Measurements from ENCODE around the gene TSR1.
"Not testable (repeated sequence)": the region's sequence is repeated elsewhere in the genome, so short reads cannot be mapped to it uniquely, and the experiment has no call there.

TSR1 gene

DNA sequence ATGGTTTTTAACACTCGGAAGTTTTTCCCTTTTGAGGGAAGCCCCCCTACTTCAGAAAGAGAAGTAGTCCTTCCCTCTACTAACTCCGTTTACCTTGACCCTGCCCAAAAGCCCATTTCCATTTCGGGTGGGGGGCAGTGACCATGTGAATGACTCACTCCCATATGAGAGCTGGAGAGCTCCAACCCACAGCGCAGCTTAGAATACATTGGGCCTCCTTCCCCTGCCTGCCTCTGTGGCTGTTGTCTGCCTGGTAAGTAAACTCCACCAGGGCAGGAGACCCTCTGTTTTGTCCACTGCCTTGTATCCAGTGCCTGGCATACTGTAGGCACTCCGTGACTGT is 2.0 kb upstream of the TSR1 start:
- no peak for DNase-seq (ENCODE audit: low read depth in 1 of 2, low spot score in 1 of 2)

DNA sequence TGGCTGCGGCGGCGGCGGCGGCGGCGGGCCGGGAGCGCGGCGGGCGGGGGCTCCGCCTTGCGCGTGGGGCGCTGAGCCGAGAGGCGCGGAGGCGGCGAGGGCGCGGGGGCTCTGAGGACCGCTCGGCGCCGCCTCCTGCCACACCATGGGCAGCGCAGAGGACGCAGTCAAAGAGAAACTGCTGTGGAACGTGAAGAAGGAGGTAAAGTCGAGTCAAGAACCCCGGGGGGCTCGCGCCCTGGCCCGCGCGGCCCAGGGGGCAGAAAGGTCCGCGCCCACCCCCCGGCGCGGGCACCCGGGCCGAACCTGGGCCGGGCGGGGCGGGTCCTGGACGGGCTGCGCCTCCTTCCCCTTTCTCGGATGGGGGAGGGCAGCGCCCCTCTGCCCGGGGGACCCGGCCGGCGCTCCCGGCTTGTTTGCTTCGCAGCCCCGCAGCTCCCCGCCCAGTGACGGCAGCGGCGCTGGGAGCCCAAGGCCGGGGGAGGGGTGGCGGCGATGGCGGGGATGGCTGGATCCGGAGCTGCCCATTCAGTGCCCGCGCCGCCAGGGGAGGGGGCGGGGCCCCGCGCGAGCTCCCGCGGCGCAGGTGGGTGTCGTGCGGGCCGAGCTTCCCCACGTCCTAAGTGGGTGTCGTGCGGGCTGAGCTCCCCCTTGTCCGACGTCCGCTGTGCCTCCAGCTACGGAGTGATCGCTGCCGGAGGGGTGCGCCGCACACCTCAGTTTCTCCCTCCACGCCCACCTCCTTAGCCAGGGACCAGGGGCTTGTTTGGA is 1.5 kb upstream of the TSR1 start:
- DNase-seq (ENCODE audit: low read depth in 1 of 2, low spot score in 1 of 2) = peak in 1 of 2 donors; percentile 44

DNA sequence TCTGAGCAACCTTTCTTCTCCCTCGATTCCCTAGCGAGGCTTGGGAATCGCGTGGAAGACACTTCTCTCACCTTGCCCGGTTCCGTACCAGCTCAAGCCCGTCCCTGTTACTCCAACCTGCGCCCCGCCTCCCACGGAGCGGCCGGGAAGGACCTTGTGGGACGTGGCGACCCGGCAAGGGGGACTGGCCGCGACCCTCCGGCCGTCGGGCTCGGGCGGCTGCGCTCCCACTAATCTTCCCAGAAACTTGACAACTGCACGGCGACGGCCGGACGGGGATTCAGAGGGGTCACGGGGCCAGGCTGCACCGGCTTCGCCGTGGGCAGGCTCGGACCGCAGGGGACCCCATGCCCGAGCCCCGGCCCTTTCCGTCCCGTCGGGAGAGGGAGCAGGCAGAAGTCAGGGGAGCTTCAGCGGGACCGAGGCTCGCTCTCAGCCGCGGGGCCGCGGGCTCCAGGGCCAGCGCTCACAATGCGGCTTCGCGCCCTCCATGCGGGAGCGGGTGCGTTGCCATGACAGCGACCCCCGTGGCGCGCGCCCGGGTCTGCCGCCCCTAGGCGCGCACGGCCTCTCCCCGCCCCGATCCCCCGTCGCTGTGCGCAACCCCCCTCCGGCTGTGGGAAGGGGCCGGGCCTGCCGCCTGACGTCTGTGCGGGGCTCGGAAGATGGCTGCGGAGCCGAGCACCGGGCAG is 741 bp upstream of the TSR1 start, which contains the start of gene SGSM2:
Gene SGSM2 (plus strand): TSS at position 650 of the 692 bp plus-strand sequence. CDS start 188 bp downstream, outside the sequence.
- peak; percentile 30 to 55 for DNase-seq (ENCODE audit: low read depth in 1 of 2, low spot score in 1 of 2)

DNA sequence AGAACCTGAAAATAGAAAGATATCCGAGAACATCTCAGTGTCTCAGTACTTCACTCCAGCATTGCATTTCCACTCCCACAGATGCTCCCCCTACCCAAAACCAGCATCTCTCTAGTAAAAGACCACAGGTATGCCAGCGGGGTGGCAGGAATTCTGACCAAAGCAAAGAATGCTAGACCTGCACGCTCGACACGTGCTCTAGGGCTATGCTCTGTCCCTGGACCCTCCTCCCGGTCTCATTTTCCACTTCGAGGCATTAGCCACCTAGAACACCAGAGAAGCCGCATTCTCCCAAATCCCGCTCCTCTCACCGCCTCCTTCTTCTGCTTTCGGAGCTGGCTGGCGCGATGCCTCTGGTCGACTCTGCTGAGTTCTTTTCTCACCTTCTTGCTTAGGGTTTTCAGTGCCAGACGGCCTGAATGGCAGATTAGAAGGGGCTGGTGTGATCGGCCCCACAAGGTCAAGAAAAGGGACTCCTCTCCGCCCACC is 487 bp downstream of the TSR1 start:
- DNase-seq (ENCODE audit: low read depth in 1 of 2, low spot score in 1 of 2) = no peak

DNA sequence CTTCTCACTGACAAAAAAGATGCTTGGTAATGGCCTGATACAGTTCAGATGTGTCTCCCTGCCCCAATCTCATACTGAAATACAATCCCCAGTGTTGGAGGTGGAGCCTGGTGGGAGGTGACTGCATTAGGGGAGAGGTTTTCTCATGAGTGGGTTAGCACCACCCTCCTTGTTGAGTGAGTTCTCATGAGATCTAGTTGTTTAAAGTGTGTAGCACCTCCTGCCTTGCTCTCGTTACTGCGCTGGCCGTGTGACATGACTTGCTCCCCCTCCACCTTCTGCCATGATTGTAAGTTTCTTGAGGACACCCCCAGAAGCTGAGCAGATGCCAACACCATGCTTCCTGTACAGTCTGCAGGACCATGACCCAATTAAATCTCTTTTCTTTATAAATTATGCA is 5.0 kb downstream of the TSR1 start:
- no peak for DNase-seq (ENCODE audit: low read depth in 1 of 2, low spot score in 1 of 2)

DNA sequence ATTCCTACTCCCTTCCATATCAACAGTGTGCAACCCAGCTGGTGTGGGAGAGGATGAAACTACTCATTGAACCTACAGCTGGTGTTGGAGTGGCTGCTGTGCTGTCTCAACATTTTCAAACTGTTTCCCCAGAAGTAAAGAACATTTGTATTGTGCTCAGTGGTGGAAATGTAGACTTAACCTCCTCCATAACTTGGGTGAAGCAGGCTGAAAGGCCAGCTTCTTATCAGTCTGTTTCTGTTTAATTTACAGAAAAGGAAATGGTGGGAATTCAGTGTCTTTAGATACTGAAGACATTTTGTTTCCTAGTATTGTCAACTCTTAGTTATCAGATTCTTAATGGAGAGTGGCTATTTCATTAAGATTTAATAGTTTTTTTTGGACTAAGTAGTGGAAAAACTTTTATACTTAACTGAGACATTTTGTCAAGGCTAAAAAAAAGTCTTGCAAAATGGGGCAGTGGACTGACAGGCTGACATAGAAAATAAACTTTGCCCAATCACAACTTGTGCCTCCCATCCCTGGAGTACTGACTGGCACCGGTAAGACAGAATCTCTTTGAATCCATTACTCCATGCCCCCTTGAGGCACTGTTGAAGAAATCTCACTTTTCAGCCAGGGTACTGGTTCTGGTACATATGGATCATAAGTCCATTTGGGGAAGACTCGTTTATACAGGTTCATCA is 12.5 kb downstream of the TSR1 start:
- no peak for DNase-seq (ENCODE audit: low read depth in 1 of 2, low spot score in 1 of 2)

DNA sequence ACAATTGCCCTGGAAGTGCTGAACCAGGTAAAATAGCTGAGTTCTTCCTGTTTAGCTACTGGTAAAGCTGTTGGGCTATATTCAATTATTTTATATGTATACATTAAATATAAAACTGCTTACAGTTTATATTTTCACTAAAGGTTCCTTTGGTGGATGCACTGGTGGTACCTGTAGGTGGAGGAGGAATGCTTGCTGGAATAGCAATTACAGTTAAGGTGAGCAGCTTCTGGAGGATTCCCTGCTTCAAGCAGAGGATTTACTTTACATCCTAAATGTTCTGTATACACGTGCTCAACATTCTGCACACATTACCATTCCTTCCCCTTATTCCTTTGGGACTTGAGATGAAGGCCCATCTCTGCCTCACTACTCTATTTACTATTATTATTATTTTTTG is 14.9 kb downstream of the TSR1 start:
- DNase-seq (ENCODE audit: low read depth in 1 of 2, low spot score in 1 of 2) = no peak

DNA sequence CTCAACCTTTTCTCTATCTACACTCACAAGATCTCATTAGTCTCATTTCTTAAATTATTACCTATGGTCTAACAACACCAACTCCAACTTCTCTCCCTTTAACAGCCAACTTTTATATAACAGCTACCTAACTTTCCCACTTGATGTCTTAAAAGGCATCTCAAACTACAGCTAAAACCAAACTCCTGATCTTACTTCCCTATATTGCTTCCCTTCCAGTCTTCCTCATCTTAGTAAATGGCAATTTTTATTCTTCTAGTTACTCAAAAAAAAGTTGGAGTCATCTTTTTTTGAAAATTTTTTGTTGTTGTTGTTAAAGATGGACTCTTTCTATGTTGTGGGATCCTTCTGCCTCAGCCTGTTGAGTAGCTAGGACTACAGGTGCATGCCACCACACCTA is 17.2 kb downstream of the TSR1 start:
- DNase-seq (ENCODE audit: low read depth in 1 of 2, low spot score in 1 of 2) = no peak

DNA sequence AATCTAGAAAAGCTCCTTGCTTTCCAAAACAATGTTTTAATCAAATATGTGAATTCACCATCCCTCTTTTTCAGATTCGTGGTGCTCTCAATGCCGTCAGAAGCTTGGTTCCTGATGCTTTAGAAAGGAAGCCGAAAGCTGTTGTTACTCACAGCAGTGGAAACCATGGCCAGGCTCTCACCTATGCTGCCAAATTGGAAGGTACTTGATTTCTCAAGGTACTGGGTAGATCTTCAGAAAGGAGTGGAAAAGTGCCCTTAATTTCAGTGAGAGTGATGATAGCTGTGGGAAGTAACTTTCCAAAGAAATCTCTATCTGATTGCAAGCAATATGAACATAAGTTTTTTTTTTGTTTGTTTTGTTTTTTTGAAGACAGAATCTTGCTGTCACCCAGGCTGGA is 18.5 kb downstream of the TSR1 start:
- no peak for DNase-seq (ENCODE audit: low read depth in 1 of 2, low spot score in 1 of 2)

DNA sequence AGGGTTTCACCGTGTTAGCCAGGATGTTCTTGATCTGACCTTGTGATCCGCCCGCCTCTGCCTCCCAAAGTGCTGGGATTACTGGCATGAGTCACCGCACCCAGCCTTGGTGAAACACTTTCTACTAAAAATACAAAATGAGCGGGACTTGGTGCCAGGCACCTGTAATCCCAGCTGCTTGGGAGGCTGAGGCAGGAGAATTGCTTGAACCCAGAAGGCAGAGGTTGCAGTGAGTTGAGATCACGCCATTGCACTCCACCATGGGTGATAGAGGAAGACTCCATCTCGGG is 19.4 kb downstream of the TSR1 start:
- not testable (repeated sequence) for DNase-seq (ENCODE audit: low read depth in 1 of 2, low spot score in 1 of 2)

DNA sequence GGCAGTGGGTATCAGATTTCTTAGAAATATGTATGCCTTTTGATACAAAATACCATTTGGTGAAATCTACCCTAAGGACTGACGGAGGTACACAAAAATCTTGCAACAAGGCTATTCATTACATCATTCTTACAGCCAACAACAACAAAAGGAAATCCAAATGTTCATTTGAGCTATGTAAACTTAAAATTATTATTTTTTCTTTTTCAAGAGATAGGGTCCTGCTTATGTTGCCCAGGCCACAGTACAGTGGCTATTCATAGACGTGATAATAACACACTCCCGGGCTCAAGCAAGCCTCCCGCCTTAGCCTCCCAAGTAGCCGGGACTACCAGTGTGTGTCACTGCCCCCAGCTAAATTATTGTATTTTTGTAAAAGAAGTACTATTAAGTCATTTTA is 23.5 kb downstream of the TSR1 start:
- no peak for DNase-seq (ENCODE audit: low read depth in 1 of 2, low spot score in 1 of 2)

DNA sequence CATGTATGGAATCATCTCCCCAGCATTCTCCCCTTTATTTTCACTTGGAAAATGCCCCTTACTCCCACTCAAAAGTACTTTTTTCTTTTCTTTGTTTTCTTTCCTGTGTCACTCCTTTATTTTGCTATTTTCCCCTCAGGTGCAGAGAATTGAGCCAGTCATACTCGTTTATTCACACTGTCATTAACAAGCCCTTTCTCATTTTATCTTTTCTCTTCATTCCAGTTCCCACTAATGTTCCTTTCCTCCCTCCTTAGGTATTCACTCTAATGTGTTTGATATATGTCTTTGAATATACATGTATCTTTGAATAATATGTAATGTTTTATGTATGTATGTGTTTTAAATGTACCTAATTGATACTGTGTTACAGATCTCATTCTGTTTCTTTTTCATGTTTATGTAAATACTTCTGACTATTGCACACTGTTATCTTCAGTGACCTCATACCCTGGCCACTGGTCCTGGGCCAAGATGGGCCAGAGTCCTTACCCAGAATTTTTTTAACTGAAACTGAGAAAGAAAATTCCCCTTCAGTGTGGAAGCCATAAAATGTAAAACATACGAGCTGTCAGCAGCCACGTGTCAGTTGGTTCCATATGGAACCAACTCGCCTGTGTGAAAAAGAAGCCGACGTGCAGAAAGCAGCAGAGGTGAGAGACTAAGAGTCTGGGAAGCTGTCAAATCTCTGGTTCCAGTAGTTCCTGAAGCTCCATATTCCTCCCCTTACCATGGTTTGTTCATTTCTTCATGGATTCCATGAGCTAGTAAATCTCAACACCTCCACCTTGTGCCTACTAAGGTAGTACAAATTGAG is 26.7 kb downstream of the TSR1 start:
- DNase-seq (ENCODE audit: low read depth in 1 of 2, low spot score in 1 of 2) = no peak

DNA sequence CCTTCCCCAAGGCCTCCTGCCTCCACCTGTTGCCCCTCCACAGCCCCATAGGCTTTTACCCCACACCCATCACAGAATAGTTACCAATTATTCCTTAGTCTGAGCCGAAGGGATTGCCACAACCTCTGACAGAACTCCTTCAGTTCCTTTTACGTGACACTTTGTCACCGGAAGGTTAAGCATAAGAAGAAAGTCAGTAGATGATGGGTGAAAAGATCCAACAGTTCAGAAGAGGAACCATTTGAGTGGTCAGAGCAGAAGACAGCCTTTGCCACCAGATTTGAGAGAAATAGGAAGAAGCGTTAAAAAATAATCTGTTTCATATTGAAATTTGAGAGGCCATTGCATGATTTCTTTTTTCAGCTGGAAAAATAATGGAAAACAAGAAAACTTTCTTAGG is 31.3 kb downstream of the TSR1 start:
- no peak for DNase-seq (ENCODE audit: low read depth in 1 of 2, low spot score in 1 of 2)

DNA sequence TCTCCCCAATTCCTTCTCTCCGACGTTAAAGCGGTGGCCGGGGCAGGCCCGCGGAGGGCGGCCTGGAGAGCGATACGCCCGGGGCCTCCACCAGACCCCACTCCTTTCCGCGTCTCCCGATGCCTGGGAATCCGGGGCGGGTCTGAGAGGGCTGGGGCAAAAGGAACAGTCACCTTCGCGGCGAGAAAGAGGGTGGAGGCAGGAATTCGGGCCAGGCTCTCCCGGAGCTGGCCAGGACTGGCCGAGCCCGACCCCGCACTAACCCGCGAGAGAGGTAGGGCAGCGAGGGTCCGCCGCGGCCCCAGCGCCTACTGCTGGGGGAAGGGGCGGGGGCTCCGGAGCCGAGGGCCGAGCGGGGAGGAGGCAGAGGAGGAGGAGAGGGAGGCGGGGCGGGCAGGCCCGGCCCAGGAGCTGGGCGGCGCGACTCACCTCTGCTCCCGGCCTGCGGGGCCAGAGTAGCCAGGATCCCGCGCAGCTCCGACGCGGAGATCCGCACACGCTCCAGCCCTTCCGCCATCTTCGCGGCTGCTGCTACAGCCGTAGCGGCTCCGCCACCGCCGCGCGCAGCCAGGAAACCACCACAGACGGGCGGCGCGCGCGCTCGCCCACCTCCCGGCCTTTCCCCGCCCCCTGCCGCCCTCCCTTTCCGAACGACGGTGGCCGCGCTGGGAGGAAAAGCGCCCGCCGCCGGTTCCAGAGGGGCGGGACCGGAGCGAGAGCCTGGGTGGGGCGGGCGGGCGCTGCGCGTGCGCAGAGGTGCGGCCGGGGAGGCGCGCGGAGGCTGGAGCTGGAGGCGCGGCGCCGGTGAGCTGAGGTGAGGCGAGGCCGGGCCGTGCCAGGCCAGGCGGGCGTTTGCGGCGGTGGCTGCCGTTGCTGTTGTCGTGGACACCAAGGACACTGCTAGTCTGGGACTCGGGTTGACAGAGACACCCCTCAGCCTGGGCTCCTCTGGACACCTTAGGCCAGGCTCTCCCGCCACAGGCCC is 32.8 kb downstream of the TSR1 start, which contains the start of the genes SMG6 and SRR:
Gene SMG6 (minus strand): TSS at position 582 of the 985 bp plus-strand sequence. CDS start 65 bp downstream, at position 517.
Gene SRR (plus strand): TSS at position 747 of the 985 bp plus-strand sequence. CDS start 11,611 bp downstream, outside the sequence.
- DNase-seq (ENCODE audit: low read depth in 1 of 2, low spot score in 1 of 2) = peak; percentile 94 to 95

DNA sequence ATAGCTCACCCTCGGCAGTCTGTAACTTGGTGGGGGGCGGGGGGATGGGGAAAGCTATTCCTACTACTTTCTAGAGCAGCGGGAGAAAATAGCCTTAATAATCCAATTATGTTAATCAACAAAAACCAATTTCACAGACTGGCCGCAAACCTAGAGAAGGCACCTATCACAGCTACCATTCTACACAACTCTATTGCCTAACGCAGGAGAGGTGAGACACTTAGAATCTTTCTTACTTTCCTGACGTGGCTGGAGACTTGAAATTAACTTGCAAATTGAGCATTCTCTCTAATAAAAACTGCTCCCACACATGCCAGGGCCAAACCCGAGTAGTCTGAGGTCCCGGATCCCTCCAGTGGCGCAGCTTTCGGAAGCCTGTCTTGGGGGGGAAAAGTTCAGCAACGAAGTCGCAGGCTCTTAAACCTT is 33.5 kb downstream of the TSR1 start:
- DNase-seq (ENCODE audit: low read depth in 1 of 2, low spot score in 1 of 2) = no peak

DNA sequence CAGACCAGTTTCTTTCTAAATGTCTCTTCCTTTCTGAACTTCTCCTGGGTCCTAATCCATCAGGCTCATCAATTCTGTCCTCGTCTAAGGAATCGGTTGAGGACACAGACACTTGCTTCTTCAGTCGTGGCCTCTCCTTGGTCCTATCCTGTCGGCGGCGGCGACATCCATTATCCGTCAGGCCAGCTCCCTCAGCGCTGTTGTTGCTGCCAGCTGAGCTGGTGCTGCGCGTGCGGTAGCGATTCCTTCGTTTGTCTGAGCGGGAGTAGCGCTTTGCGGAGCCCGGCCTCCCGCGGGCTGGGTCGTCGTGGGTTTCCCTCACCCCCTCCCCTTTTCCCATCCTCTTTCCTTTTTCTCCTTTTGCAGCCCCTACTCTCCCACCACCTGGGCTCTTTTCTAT is 36.5 kb downstream of the TSR1 start:
- no peak for DNase-seq (ENCODE audit: low read depth in 1 of 2, low spot score in 1 of 2)

DNA sequence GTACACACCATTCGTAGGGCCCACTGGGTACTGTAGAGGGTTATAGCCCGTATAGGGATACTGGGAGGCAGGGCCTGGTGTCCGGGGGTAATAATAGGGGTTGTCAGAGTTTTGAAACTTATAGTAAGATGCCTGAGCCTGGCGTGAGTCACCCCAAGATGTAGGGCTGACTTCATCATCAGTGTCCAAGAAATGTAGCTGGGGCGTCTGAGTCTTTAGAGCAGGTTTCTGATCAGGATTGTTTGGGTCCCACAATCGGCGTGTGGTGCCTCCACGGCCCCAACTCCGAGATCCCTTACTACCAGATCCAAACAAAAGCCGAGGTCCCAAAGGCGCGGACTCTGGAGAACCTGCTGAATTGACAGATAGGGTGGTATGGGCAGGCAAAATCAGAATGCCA is 37.1 kb downstream of the TSR1 start:
- no peak for DNase-seq (ENCODE audit: low read depth in 1 of 2, low spot score in 1 of 2)

DNA sequence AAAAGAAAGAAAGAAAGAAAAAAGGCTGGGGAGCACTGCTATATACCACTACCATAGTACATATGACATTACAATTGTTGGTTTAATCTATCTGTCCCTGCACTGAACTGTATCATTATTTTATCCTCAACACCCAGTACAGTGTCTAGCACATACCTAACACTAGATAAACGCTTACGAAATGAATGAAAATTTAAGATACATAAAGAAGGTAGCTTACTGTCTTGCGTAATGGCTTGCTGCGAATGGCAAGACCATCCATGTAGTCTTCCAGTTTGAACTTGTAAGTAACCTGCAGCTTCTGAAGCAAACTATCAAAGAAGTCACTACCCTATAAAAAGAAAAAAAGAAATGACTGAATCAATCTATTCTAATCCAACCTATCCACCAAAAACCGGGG is 39.2 kb downstream of the TSR1 start:
- no peak for DNase-seq (ENCODE audit: low read depth in 1 of 2, low spot score in 1 of 2)

DNA sequence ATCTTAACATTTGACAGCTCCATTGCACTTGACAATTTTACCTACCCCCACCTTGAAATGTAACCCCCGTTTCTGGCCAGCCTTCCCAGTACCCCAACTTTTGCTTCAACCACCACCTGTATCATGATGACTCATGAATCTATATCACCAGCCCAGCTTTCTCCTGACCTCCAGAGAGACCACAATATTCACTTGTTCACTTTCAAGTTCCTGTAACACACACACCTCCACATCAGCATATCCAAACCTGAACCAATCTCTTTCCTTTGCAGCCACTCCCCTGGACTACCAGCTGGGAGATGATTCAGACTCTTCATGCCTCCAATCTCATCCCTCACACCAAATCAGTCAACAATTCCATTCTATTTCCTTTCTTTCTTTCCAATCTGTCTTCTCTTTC is 40.7 kb downstream of the TSR1 start:
- no peak for DNase-seq (ENCODE audit: low read depth in 1 of 2, low spot score in 1 of 2)

DNA sequence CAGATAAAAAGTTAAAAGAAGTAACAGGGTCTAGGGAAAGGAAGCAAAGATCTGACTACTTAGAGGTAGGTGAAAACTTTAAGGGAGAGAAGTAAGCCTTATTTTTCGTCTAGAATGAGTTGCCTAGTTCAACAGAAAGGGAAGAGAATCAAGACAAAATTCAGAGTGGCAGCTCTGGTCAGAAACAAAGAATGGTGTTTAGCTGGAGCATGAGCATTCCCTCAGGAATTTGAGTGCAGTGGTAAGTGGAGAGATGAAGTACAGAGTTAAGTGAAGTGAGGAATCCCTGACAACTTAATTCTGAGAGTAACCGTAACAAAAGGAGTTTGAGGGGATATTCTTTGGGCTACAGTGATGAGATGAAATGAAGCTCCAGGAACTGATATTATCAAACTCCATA is 44.2 kb downstream of the TSR1 start:
- DNase-seq (ENCODE audit: low read depth in 1 of 2, low spot score in 1 of 2) = no peak

Data from activated T-helper 1 cell treated with anti-CD3 and anti-CD28 coated beads, Interleukin-2, amount 50 U/mL, for 16 hours (primary cell).